H9 (cell line): Measurements from ENCODE around the gene ZNF366. TPM values are rescaled to one million over a fixed set of nuclear protein-coding genes. Genes with fewer than 3 reads are reported as not detected.

Source experiments
- DNase-seq: peaks from one replicate; pipeline ENCODE4 v3.0.0-alpha.2; 2017
- H2AFZ ChIP-seq: one replicate; pipeline ENCODE4 v1.6.1; 2013; ENCODE audit warnings: mild to moderate bottlenecking, low read length, control low read depth, moderate library complexity
- H2AK5ac ChIP-seq: 2 replicates; pipeline ENCODE4 v1.6.1; 2013; ENCODE audit warnings: low read length, control low read depth, mixed read lengths; ENCODE audit not compliant: insufficient read length
- H2BK120ac ChIP-seq: one replicate; pipeline ENCODE4 v1.6.1; 2013; ENCODE audit warnings: low read depth, mild to moderate bottlenecking, low read length, control low read depth, inconsistent platforms; ENCODE audit not compliant: poor library complexity, severe bottlenecking
- H2BK12ac ChIP-seq: 2 replicates; pipeline ENCODE4 v1.6.1; 2013; ENCODE audit warnings: low read length, control low read depth, mixed read lengths, low read depth; ENCODE audit not compliant: insufficient read length
- H2BK15ac ChIP-seq: 2 replicates; pipeline ENCODE4 v1.6.1; 2013; ENCODE audit warnings: low read depth, low read length, control low read depth
- H2BK20ac ChIP-seq: one replicate; pipeline ENCODE4 v1.6.1; 2013; ENCODE audit warnings: low read depth, mild to moderate bottlenecking, low read length, control low read depth, inconsistent platforms; ENCODE audit not compliant: poor library complexity, severe bottlenecking
- H2BK5ac ChIP-seq: 2 replicates; pipeline ENCODE4 v1.6.1; 2013; ENCODE audit warnings: low read length, control low read depth, mixed read lengths; ENCODE audit not compliant: insufficient read length
- H3K14ac ChIP-seq: 2 replicates; pipeline ENCODE4 v1.6.1; 2013; ENCODE audit warnings: low read length, control low read depth; ENCODE audit not compliant: insufficient read depth
- H3K18ac ChIP-seq: 2 replicates; pipeline ENCODE4 v1.6.1; 2013; ENCODE audit warnings: low read depth, mild to moderate bottlenecking, mixed read lengths, low read length, control low read depth; ENCODE audit not compliant: insufficient read length
- H3K23ac ChIP-seq: 2 replicates; pipeline ENCODE4 v1.6.1; 2013; ENCODE audit warnings: low read length, control low read depth, mixed read lengths, low read depth; ENCODE audit not compliant: insufficient read length
- H3K23me2 ChIP-seq: 2 replicates; pipeline ENCODE4 v1.6.1; 2013; ENCODE audit warnings: low read depth, mild to moderate bottlenecking, mixed read lengths, low read length, control low read depth; ENCODE audit not compliant: insufficient read length, poor library complexity, severe bottlenecking
- H3K27ac ChIP-seq: 2 replicates; pipeline ENCODE4 v1.5.1; 2013; ENCODE audit warnings: low read length, control low read depth, mixed read lengths, low read depth; ENCODE audit not compliant: insufficient read length
- H3K27me3 ChIP-seq: 2 replicates; pipeline ENCODE4 v1.6.1; 2013; ENCODE audit warnings: low read length, control low read depth, inconsistent platforms; ENCODE audit not compliant: insufficient read depth
- H3K4ac ChIP-seq: 2 replicates; pipeline ENCODE4 v1.6.1; 2013; ENCODE audit warnings: low read depth, mild to moderate bottlenecking, control low read depth, inconsistent platforms, low read length, moderate library complexity
- H3K4me1 ChIP-seq: 2 replicates; pipeline ENCODE4 v1.6.1; 2013; ENCODE audit warnings: low read length, control low read depth, inconsistent platforms; ENCODE audit not compliant: insufficient read depth
- H3K4me2 ChIP-seq: 2 replicates; pipeline ENCODE4 v1.6.1; 2013; ENCODE audit warnings: low read length, control low read depth, mixed read lengths; ENCODE audit not compliant: insufficient read length, insufficient read depth
- H3K56ac ChIP-seq: 2 replicates; pipeline ENCODE4 v1.6.1; 2013; ENCODE audit warnings: low read depth, mild to moderate bottlenecking, mixed read lengths, low read length, control low read depth; ENCODE audit not compliant: insufficient read length
- H3K79me1 ChIP-seq: 2 replicates; pipeline ENCODE4 v1.6.1; 2013; ENCODE audit warnings: low read depth, mild to moderate bottlenecking, moderate library complexity, low read length, control low read depth, inconsistent platforms; ENCODE audit not compliant: insufficient read depth, poor library complexity, severe bottlenecking
- H3K79me2 ChIP-seq: 2 replicates; pipeline ENCODE4 v1.6.1; 2013; ENCODE audit warnings: low read length, control low read depth, inconsistent platforms; ENCODE audit not compliant: insufficient read depth
- H3K9ac ChIP-seq: 2 replicates; pipeline ENCODE4 v1.6.1; 2013; ENCODE audit warnings: low read length, control low read depth, mixed read lengths; ENCODE audit not compliant: insufficient read length; ENCODE audit errors: extremely low read depth
- H3K9me3 ChIP-seq: one replicate; pipeline ENCODE4 v1.6.1; 2013; ENCODE audit warnings: low read depth, low read length, inconsistent platforms; ENCODE audit not compliant: control insufficient read depth
- H3T11ph ChIP-seq: one replicate; pipeline ENCODE4 v1.6.1; 2013; ENCODE audit warnings: mild to moderate bottlenecking, low read length, control low read depth, inconsistent platforms
- H4K20me1 ChIP-seq: one replicate; pipeline ENCODE4 v1.6.1; 2013; ENCODE audit not compliant: control insufficient read depth, insufficient read length, insufficient read depth
- H4K5ac ChIP-seq: 2 replicates; pipeline ENCODE4 v1.6.1; 2013; ENCODE audit warnings: low read depth, mild to moderate bottlenecking, mixed read lengths, low read length, control low read depth; ENCODE audit not compliant: insufficient read length
- H4K8ac ChIP-seq: replicated peaks from 2 replicates; pipeline ENCODE4 v1.6.1; 2013; ENCODE audit warnings: low read length, control low read depth, mixed read lengths, low read depth; ENCODE audit not compliant: insufficient read length
- H4K91ac ChIP-seq: 2 replicates; pipeline ENCODE4 v1.6.1; 2013; ENCODE audit warnings: low read depth, mild to moderate bottlenecking, moderate library complexity, mixed read lengths, low read length, control low read depth; ENCODE audit not compliant: insufficient read length
- H3K27ac Mint-ChIP-seq, 3 experiments: 2 replicates in 2 of 3; 3 replicates in 1 of 3; pipeline ENCODE4 v1.8.0; 2020 to 2021; ENCODE audit warnings: mixed read lengths in 3 of 3, mild to moderate bottlenecking in 1 of 3, moderate library complexity in 1 of 3
- H3K27me3 Mint-ChIP-seq: 2 replicates; pipeline ENCODE4 v1.8.0; 2021; ENCODE audit warnings: low read depth, mild to moderate bottlenecking, moderate library complexity, mixed read lengths
- H3K36me3 Mint-ChIP-seq, 3 experiments: 2 replicates in 2 of 3; 3 replicates in 1 of 3; pipeline ENCODE4 v1.8.0; 2020 to 2021; ENCODE audit warnings: low read depth in 3 of 3, mixed read lengths in 3 of 3; ENCODE audit not compliant: insufficient read depth in 1 of 3
- H3K4me1 Mint-ChIP-seq, 2 experiments: 2 replicates each; pipeline ENCODE4 v1.8.0; 2020; ENCODE audit warnings: mixed read lengths in 2 of 2
- H3K4me3 Mint-ChIP-seq, 2 experiments: 2 replicates in 1 of 2; 3 replicates in 1 of 2; pipeline ENCODE4 v1.8.0; 2020 to 2021; ENCODE audit warnings: mild to moderate bottlenecking in 2 of 2, mixed read lengths in 2 of 2, moderate library complexity in 1 of 2
- H3K9me3 Mint-ChIP-seq, 2 experiments: 2 replicates in 1 of 2; 3 replicates in 1 of 2; pipeline ENCODE4 v1.8.0; 2020; ENCODE audit warnings: mild to moderate bottlenecking in 2 of 2, mixed read lengths in 2 of 2, moderate library complexity in 1 of 2
- WGBS: extraction: QIAGEN DNeasy Blood & Tissue Kit; methylation state at CpG from one replicate; pipeline ENCODE4 v1.1.7; 2013; ENCODE audit warnings: missing lambda C conversion rate, low lambda C conversion rate, mixed read lengths; ENCODE audit not compliant: insufficient read length; ENCODE audit errors: extremely low coverage; 5-methylcytosine and 5-hydroxymethylcytosine counted together
- total RNA-seq: library from RNA; stranded (reverse); gene quantifications from 2 replicates; pipeline ENCODE4 v1.2.1, GENCODE V29; 2021
- TF ChIP-seq, protein P1 (sequence below): fragments of 200-600 bp; sonication (generic); conservative IDR thresholded peaks from 3 replicates; pipeline ENCODE4 v1.8.0; 2021; ENCODE audit warnings: antibody characterized with exemption, mild to moderate bottlenecking

Gene ZNF366
- total RNA-seq, 1 experiment from 2014 or later = not detected

- no peak overlapping the region for H2BK20ac ChIP-seq
- no peaks in the 10 kb centered on the region for H3K36me3 Mint-ChIP-seq
- H3K4me3 Mint-ChIP-seq = no peak overlapping the region
- no peaks in the 10 kb centered on the region for H3K27me3 ChIP-seq
- H3K27me3 Mint-ChIP-seq = peaks cover 3% of the 10 kb centered on the region
- no peak overlapping the region for H3K4me2 ChIP-seq
- no peak for DNase-seq
- no peak overlapping the region for H2AK5ac ChIP-seq
- H2AFZ ChIP-seq = no peak overlapping the region
- H3K4ac ChIP-seq = no peak overlapping the region
- H3K79me2 ChIP-seq = no peaks in the 10 kb centered on the region
- peaks cover 9 to 12% of the 10 kb centered on the region in 2 experiments for H3K4me1 Mint-ChIP-seq
- WGBS = no CpG with 5 or more reads among the region's 2 CpGs
- H4K8ac ChIP-seq = no peak overlapping the region
- no peaks in the 10 kb centered on the region for H4K20me1 ChIP-seq
- H3K9ac ChIP-seq = no peak overlapping the region
- no peak overlapping the region for H3K56ac ChIP-seq
- H3T11ph ChIP-seq = no peak overlapping the region
- H3K79me1 ChIP-seq = no peaks in the 10 kb centered on the region
- TF ChIP-seq, protein P1, sequence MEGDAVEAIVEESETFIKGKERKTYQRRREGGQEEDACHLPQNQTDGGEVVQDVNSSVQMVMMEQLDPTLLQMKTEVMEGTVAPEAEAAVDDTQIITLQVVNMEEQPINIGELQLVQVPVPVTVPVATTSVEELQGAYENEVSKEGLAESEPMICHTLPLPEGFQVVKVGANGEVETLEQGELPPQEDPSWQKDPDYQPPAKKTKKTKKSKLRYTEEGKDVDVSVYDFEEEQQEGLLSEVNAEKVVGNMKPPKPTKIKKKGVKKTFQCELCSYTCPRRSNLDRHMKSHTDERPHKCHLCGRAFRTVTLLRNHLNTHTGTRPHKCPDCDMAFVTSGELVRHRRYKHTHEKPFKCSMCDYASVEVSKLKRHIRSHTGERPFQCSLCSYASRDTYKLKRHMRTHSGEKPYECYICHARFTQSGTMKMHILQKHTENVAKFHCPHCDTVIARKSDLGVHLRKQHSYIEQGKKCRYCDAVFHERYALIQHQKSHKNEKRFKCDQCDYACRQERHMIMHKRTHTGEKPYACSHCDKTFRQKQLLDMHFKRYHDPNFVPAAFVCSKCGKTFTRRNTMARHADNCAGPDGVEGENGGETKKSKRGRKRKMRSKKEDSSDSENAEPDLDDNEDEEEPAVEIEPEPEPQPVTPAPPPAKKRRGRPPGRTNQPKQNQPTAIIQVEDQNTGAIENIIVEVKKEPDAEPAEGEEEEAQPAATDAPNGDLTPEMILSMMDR = no peak
- no peak overlapping the region for H4K5ac ChIP-seq
- no peak overlapping the region for H3K14ac ChIP-seq
- H3K18ac ChIP-seq = no peak overlapping the region
- no peak overlapping the region for H2BK12ac ChIP-seq
- H3K9me3 Mint-ChIP-seq = no peaks in the 10 kb centered on the region
- H3K4me1 ChIP-seq = 0 out of 2 replicates have a peak, but pooled peaks cover 2% of the 10 kb centered on the region
- H3K23me2 ChIP-seq = no peaks in the 10 kb centered on the region
- H3K27ac ChIP-seq = no peak overlapping the region
- H2BK5ac ChIP-seq = no peak overlapping the region
- no peak overlapping the region for H3K23ac ChIP-seq
- H4K91ac ChIP-seq = no peak overlapping the region
- H3K27ac Mint-ChIP-seq = no peak overlapping the region
- H2BK120ac ChIP-seq = no peak overlapping the region
- no peaks in the 10 kb centered on the region for H3K9me3 ChIP-seq
- no peak overlapping the region for H2BK15ac ChIP-seq
These were observed 52.2 kb downstream of the ZNF366 start for GRCh38 chr5:72454996-72455395.
